Peyer's patch (tissue), 4 donors: ENCODE measurements around the gene BLVRA. TPM values are rescaled to one million over a fixed set of nuclear protein-coding genes. Genes with fewer than 3 reads are reported as not detected.
"Not testable (repeated sequence)": the region's sequence is repeated elsewhere in the genome, so short reads cannot be mapped to it uniquely, and the experiment has no call there.

Experiments
- DNase-seq, 3 donors: peaks; one replicate each; pipeline ENCODE4 v3.0.0-alpha.2; 2017 to 2019
- H3K27ac ChIP-seq, 4 donors: fragments of 200-600 bp; sonication (generic); one replicate each; pipeline ENCODE4 v1.5.1; 2016 to 2019
- H3K27me3 ChIP-seq, 2 donors: fragments of 200-600 bp; sonication (generic); one replicate each; pipeline ENCODE4 v1.5.1; 2019
- H3K36me3 ChIP-seq, 3 donors: fragments of 200-600 bp; sonication (generic); one replicate each; pipeline ENCODE4 v1.5.1; 2016 to 2019
- H3K4me1 ChIP-seq, 4 donors: fragments of 200-600 bp; sonication (generic); one replicate each; pipeline ENCODE4 v1.5.1; 2016 to 2019
- H3K4me3 ChIP-seq, 4 donors: fragments of 200-600 bp; sonication (generic); 1 replicate in 3 of 4; 2 replicates in 1 of 4; pipeline ENCODE4 v1.5.1; 2016 to 2019; ENCODE audit warnings: mild to moderate bottlenecking in 1 of 4
- H3K9me3 ChIP-seq, 4 donors: fragments of 200-600 bp; sonication (generic); one replicate each; pipeline ENCODE4 v1.5.1; 2016 to 2019; ENCODE audit warnings: mild to moderate bottlenecking in 1 of 4
- CTCF ChIP-seq, 6 experiments: fragments of 450-650 bp in 4 of 6; fragments of 200-600 bp in 2 of 6; sonication (generic) in 1 of 6; IDR thresholded peaks; one replicate each; pipeline ENCODE4 v1.5.1; 2017 to 2019; ENCODE audit warnings: antibody characterized with exemption in 6 of 6, mild to moderate bottlenecking in 3 of 6, moderate library complexity in 1 of 6
- POLR2A ChIP-seq, 2 donors: fragments of 450-650 bp; IDR thresholded peaks; one replicate each; pipeline ENCODE4 v1.5.1; 2017; ENCODE audit warnings: antibody characterized with exemption in 2 of 2, mild to moderate bottlenecking in 2 of 2, moderate library complexity in 2 of 2
- total RNA-seq, 4 donors: library from RNA; depleted of rRNA; stranded (reverse); fragments of >200 nt; gene quantifications; one replicate each; pipeline ENCODE4 v1.1.0, GENCODE V29; 2016

Gene BLVRA
- total RNA-seq, 4 donors from 2014 or later, result 2.8 to 38.8 (median 11.5) TPM

- no peak for DNase-seq
Measured at GRCh38 chr7:43825391-43825808, 66.9 kb downstream of the BLVRA start.

GRCh38 chr7:43830917-43831316, 72.4 kb downstream of the BLVRA start:
- not testable (repeated sequence) for H3K27ac ChIP-seq, H3K27me3 ChIP-seq

More at GRCh38 chr7:43825391-43825808, 66.9 kb downstream of the BLVRA start:
- Histone ChIP-seq H3K9me3 (no peaks in the 10 kb centered on the region), H3K4me1 (no peaks in the 10 kb centered on the region), H3K27ac (no peak overlapping the region), H3K4me3 (no peak overlapping the region), H3K27me3 (no peaks in the 10 kb centered on the region), H3K36me3 (no peaks in the 10 kb centered on the region)
- no peak for TF ChIP-seq CTCF (IDR thresholded peaks at IDR 0.05)
- TF ChIP-seq POLR2A (IDR thresholded peaks at IDR 0.05), result no peak

GRCh38 chr7:43834463-43835251, 76.2 kb downstream of the BLVRA start:
- peak in 1 of 3 donors; percentile 24 for DNase-seq
- Histone ChIP-seq H3K4me1 (peaks cover 0 to 4% (median 0%) of the 10 kb centered on the region in 4 donors), H3K27ac (peak overlapping the region in 2 of 4 donors; percentile 12 to 28), H3K27me3 (no peaks in the 10 kb centered on the region), H3K36me3 (no peaks in the 10 kb centered on the region), H3K4me3 (peak overlapping the region; percentile 27 to 37 (median 32)), H3K9me3 (peaks cover 0 to 4% (median 0%) of the 10 kb centered on the region in 4 donors)
- TF ChIP-seq CTCF (IDR thresholded peaks at IDR 0.05), result no peak
- no peak for TF ChIP-seq POLR2A (IDR thresholded peaks at IDR 0.05)

More at GRCh38 chr7:43830917-43831316, 72.4 kb downstream of the BLVRA start:
- not testable (repeated sequence) for H3K4me3 ChIP-seq, H3K4me1 ChIP-seq, DNase-seq, H3K36me3 ChIP-seq, H3K9me3 ChIP-seq

DNA sequence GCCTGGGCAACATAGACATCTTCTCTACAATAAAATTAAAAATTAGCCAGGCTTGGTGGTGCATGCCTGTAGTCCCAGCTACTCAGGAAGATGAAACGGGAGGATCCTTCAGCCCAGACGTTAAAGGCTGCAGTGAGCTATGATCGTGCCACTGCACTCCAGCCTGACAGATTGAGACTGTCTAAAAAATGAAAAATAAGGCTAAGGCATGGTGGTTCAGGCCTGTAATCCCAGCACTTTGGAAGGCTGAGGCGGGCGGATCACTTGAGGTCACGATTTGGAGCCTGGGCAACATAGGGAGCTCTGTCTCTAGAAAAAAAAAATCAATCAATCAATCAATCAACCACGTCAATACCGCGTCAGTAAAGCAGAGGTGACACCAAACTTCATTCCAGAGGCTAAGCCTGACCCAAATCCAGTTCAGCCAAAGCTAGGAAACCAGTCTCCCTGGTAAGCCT, 79.8 kb downstream of the BLVRA start:
- Histone ChIP-seq H3K4me1 (peaks cover 0 to 4% (median 0%) of the 10 kb centered on the region in 4 donors), H3K4me3 (no peak overlapping the region), H3K27ac (no peak overlapping the region), H3K27me3 (no peaks in the 10 kb centered on the region), H3K36me3 (no peaks in the 10 kb centered on the region), H3K9me3 (no peaks in the 10 kb centered on the region)
- TF ChIP-seq CTCF (IDR thresholded peaks at IDR 0.05) (no peak), POLR2A (IDR thresholded peaks at IDR 0.05) (no peak)
- no peak for DNase-seq

DNA sequence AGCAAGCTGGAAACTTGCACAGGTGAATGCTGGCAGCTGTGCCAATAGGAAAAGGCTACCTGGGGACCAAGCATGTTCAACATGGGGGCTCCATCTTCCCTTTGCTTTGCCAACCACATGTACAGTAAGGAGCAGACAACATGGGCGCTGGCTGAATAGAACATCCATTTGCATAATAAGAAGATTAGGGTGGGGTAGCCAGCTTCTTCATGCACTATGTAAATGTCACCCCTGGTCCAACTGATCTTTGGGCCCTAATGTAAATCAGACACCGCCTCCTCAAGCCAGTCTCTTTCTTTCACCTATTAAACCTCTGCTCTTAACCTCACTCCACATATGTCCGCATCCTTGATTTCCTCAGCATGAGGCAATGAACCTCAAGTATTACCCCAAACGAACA, 84.8 kb downstream of the BLVRA start:
- Histone ChIP-seq H3K27ac (no peak overlapping the region), H3K4me3 (no peak overlapping the region), H3K9me3 (no peaks in the 10 kb centered on the region), H3K27me3 (no peaks in the 10 kb centered on the region), H3K36me3 (no peaks in the 10 kb centered on the region), H3K4me1 (no peaks in the 10 kb centered on the region)
- TF ChIP-seq POLR2A (IDR thresholded peaks at IDR 0.05) (no peak), CTCF (IDR thresholded peaks at IDR 0.05) (no peak)
- no peak for DNase-seq

GRCh38 chr7:43844257-43844656, 85.8 kb downstream of the BLVRA start:
- H3K4me3 ChIP-seq, result no peak overlapping the region
- no peaks in the 10 kb centered on the region for H3K4me1 ChIP-seq
- H3K27me3 ChIP-seq, result no peaks in the 10 kb centered on the region
- no peaks in the 10 kb centered on the region for H3K9me3 ChIP-seq
- DNase-seq, result peak in 1 of 3 donors; percentile 13
- no peaks in the 10 kb centered on the region for H3K36me3 ChIP-seq
- TF ChIP-seq POLR2A (IDR thresholded peaks at IDR 0.05) (no peak), CTCF (IDR thresholded peaks at IDR 0.05) (no peak)
- H3K27ac ChIP-seq, result no peak overlapping the region
